Heart left ventricle (tissue), 16 donors: ENCODE measurements around the gene LACTBL1. TPM values are rescaled to one million over a fixed set of nuclear protein-coding genes. Genes with fewer than 3 reads are reported as not detected.
"Not testable (repeated sequence)": the region's sequence is repeated elsewhere in the genome, so short reads cannot be mapped to it uniquely, and the experiment has no call there.

Experiments used
- ATAC-seq, 4 donors: fragments of 200-7000 bp; cut with Tn5 transposase; one replicate each; pipeline ENCODE4 v1.9.1; 2020 to 2022; ENCODE audit warnings: moderate library complexity in 4 of 4, mild to moderate bottlenecking in 3 of 4, moderate number of reproducible peaks in 1 of 4
- DNase-seq, 5 donors: peaks; one replicate each; pipeline ENCODE4 v3.0.0-alpha.2; 2020
- H3K27ac ChIP-seq, 12 donors: fragments of 200-600 bp; sonication (generic) in 4 of 12; one replicate each; pipeline versions ENCODE4 v1.5.0 to v1.8.0; 2016 to 2022; ENCODE audit warnings: mild to moderate bottlenecking in 2 of 12
- H3K27me3 ChIP-seq, 9 donors: fragments of 200-600 bp; sonication (generic) in 2 of 9; one replicate each; pipeline versions ENCODE4 v1.5.1 to v1.8.0; 2016 to 2022; ENCODE audit warnings: mild to moderate bottlenecking in 3 of 9
- H3K36me3 ChIP-seq, 9 donors: fragments of 200-600 bp; sonication (generic) in 2 of 9; one replicate each; pipeline versions ENCODE4 v1.5.0 to v1.8.0; 2018 to 2022; ENCODE audit warnings: mild to moderate bottlenecking in 2 of 9
- H3K4me1 ChIP-seq, 12 donors: fragments of 200-600 bp; sonication (generic) in 4 of 12; one replicate each; pipeline versions ENCODE4 v1.5.0 to v1.8.0; 2016 to 2022; ENCODE audit warnings: mild to moderate bottlenecking in 3 of 12
- H3K4me3 ChIP-seq, 12 donors: fragments of 200-600 bp; sonication (generic) in 4 of 12; one replicate each; pipeline versions ENCODE4 v1.5.0 to v1.8.0; 2017 to 2022; ENCODE audit warnings: mild to moderate bottlenecking in 9 of 12, moderate library complexity in 4 of 12
- H3K9me3 ChIP-seq, 12 donors: fragments of 200-600 bp; sonication (generic) in 4 of 12; one replicate each; pipeline versions ENCODE4 v1.5.0 to v1.8.0; 2016 to 2022; ENCODE audit warnings: mild to moderate bottlenecking in 1 of 12
- CTCF ChIP-seq, 12 donors: fragments of 200-600 bp; sonication (generic) in 4 of 12; IDR thresholded peaks; one replicate each; pipeline versions ENCODE4 v1.5.0 to v1.8.0; 2018 to 2022; ENCODE audit warnings: antibody characterized with exemption in 12 of 12, mild to moderate bottlenecking in 5 of 12
- POLR2A ChIP-seq, 2 donors: fragments of 450-650 bp; IDR thresholded peaks; one replicate each; pipeline ENCODE4 v1.6.1; 2017; ENCODE audit warnings: antibody characterized with exemption in 2 of 2, mild to moderate bottlenecking in 2 of 2, moderate library complexity in 2 of 2
- WGBS, 4 donors: extraction: QIAGEN DNeasy Blood & Tissue Kit in 2 of 4; methylation state at CpG; one replicate each; pipeline versions ENCODE4 v1.1.5 to v1.1.7; 2013 to 2018; 5-methylcytosine and 5-hydroxymethylcytosine counted together
- intact Hi-C, 10 donors: fragments of 100-400 bp; cut with DNase I; formaldehyde crosslinking; loops; one replicate each; pipeline versions ENCODE4 v1.11.1 to v1.14.2; 2022
- polyA plus RNA-seq, 2 donors: library from polyadenylated mRNA; stranded (reverse); fragments of 200-250 nt; gene quantifications; one replicate each; pipeline ENCODE4 v1.2.3, GENCODE V29; 2013
- total RNA-seq, 9 donors: library from RNA; depleted of rRNA in 2 of 9; stranded (reverse); fragments of >200 nt in 2 of 9; fragmentation: NEBNext Ultra II Directional in 3 of 9; extraction: Animal tissue kit (Norgen Biotek cat#: 25700) in 3 of 9; gene quantifications; one replicate each; pipeline versions ENCODE4 v1.1.0 to v1.2.4, GENCODE V29; 2016 to 2023
- donor health status: ischemic (EF 13 %, LVEDD 7.1; RV severe dilation, severe dysfunction).
- donor health status: healthy with polysubstance abuse.
- donor health status: DM: no; HTN: yes; CAD: no.
- donor health status: DM: no; HTN: no; CAD: no.
- donor health status: ischemic (EF 25% LVEDD 6.9; RV normal size, moderate dysfunction).
- donor health status: ischemic (EF 25% LVEDD 5.7; RV mildly dilated, moderate dysfunction).
- donor health status: healthy.
- donor health status: DM: yes; HTN: yes; CAD: no.
- donor health status: ischemic (EF 35%, LVEDD 5.7; RV mildly dilated, moderate dysfunction).
- donor health status: nonischemic (EF 11% LVEDD 7.7; RV severe dilation, severe dysfunction).
- donor health status: DM: yes; HTN: yes; CAD: no.
- donor health status: PGD.
- donor health status: ischemic (EF 29% LVEDD 5.4; RV normal size, mild dysfunction).
- donor health status: nonischemic (EF 23%, LVEDD 6.1; RV moderate dilation, normal function).

Gene LACTBL1
- total and polyA plus RNA-seq, 11 donors = not detected

- Histone ChIP-seq H3K27ac (no peak overlapping the region), H3K4me1 (no peaks in the 10 kb centered on the region), H3K4me3 (no peak overlapping the region), H3K27me3 (peaks cover 0 to 4% (median 0%) of the 10 kb centered on the region in 9 donors), H3K9me3 (no peaks in the 10 kb centered on the region), H3K36me3 (no peaks in the 10 kb centered on the region)
- 81 to 87% (median 82%) methylated on average over 4 of the region's 4 CpGs for WGBS, 4 donors
- DNase-seq (no peak), ATAC-seq (no peak)
- no peak for TF ChIP-seq POLR2A (IDR thresholded peaks at IDR 0.05)
- TF ChIP-seq CTCF (IDR thresholded peaks at IDR 0.05) = no peak
- intact Hi-C loops = loop anchor here in 1 of 10 donors (10.0 kb wide), 1 partner anchor 291 kb away; no protein-coding TSS in a partner anchor
These were observed 11.3 kb upstream of the LACTBL1 start for GRCh38 chr1:22983944-22984343.

- H3K4me1 ChIP-seq, H3K27me3 ChIP-seq, H3K4me3 ChIP-seq, H3K27ac ChIP-seq, DNase-seq, H3K36me3 ChIP-seq, ATAC-seq, H3K9me3 ChIP-seq: not testable (repeated sequence)
- intact Hi-C loops = loop anchor here in 1 of 10 donors (10.0 kb wide), 1 partner anchor 294 kb away; no protein-coding TSS in a partner anchor
- WGBS, 4 donors = 77 to 83% (median 81%) methylated on average over 3 of the region's 3 CpGs
These were observed 7.8 kb upstream of the LACTBL1 start for GRCh38 chr1:22980471-22980790.

- Histone ChIP-seq H3K4me3 (no peak overlapping the region), H3K27ac (no peak overlapping the region), H3K9me3 (no peaks in the 10 kb centered on the region), H3K36me3 (no peaks in the 10 kb centered on the region), H3K4me1 (no peaks in the 10 kb centered on the region), H3K27me3 (peaks cover 0 to 16% (median 0%) of the 10 kb centered on the region in 9 donors)
- no peak for TF ChIP-seq POLR2A (IDR thresholded peaks at IDR 0.05)
- no peak for TF ChIP-seq CTCF (IDR thresholded peaks at IDR 0.05)
- intact Hi-C loops = loop anchor here in 7 of 10 donors (5.0 to 10.0 kb wide), 6 partner anchors 107 to 297 kb away; no protein-coding TSS in a partner anchor
- no peak for DNase-seq
- no peak for ATAC-seq
- 93 to 97% (median 95%) methylated on average over 3 of the region's 3 CpGs for WGBS, 4 donors
These were observed 5.6 kb upstream of the LACTBL1 start for GRCh38 chr1:22978299-22978698.

GRCh38 chr1:22976461-22977243 lies 4.0 kb upstream of the LACTBL1 start:
- ATAC-seq = peak; percentile 79 to 96 (median 94)
- no peaks in the 10 kb centered on the region for H3K36me3 ChIP-seq
- intact Hi-C loops = loop anchor here in 9 of 10 donors (2.0 to 10.0 kb wide), 7 partner anchors 108 to 298 kb away; no protein-coding TSS in a partner anchor
- no peak overlapping the region for H3K27ac ChIP-seq
- WGBS, 4 donors = 36 to 39% (median 38%) methylated on average over 9 of the region's 9 CpGs
- DNase-seq = peak in 4 of 5 donors; percentile 35 to 55 (median 47)
- H3K4me1 ChIP-seq = no peaks in the 10 kb centered on the region
- H3K9me3 ChIP-seq = no peaks in the 10 kb centered on the region
- no peak overlapping the region for H3K4me3 ChIP-seq
- H3K27me3 ChIP-seq = peaks cover 0 to 16% (median 6%) of the 10 kb centered on the region in 9 donors
- TF ChIP-seq CTCF (IDR thresholded peaks at IDR 0.05) (peak; percentile 37 to 68 (median 64)), POLR2A (IDR thresholded peaks at IDR 0.05) (no peak)
